EL (cell line): ENCODE measurements around the gene TNNT2.
A peak's percentile ranks its signal among the peaks of the same experiment; 100 is the strongest.

Experiments
- DNase-seq: peaks from one replicate; pipeline ENCODE4 v3.0.0-alpha.2; 2016

The TNNT2 gene

GRCh38 chr1:201330541-201330940 lies 46.9 kb downstream of the TNNT2 start:
- DNase-seq = no peak

GRCh38 chr1:201329801-201330200 lies 47.7 kb downstream of the TNNT2 start:
- DNase-seq = no peak

- peak; percentile 12 for DNase-seq
These were observed 48.2 kb downstream of the TNNT2 start for GRCh38 chr1:201329286-201329685.

- DNase-seq = no peak
These were observed 48.9 kb downstream of the TNNT2 start for GRCh38 chr1:201328576-201328975.

GRCh38 chr1:201327687-201328240 lies 49.7 kb downstream of the TNNT2 start:
- DNase-seq = no peak

GRCh38 chr1:201326710-201327109 lies 50.8 kb downstream of the TNNT2 start:
- no peak for DNase-seq

- DNase-seq = no peak
These were observed 51.8 kb downstream of the TNNT2 start for GRCh38 chr1:201325678-201326060.

- no peak for DNase-seq
These were observed 52.4 kb downstream of the TNNT2 start for GRCh38 chr1:201324821-201325677.

GRCh38 chr1:201324306-201324705 lies 53.2 kb downstream of the TNNT2 start:
- no peak for DNase-seq

GRCh38 chr1:201322653-201323510 lies 54.6 kb downstream of the TNNT2 start:
- no peak for DNase-seq

GRCh38 chr1:201321826-201322390 lies 55.6 kb downstream of the TNNT2 start:
- DNase-seq = no peak

GRCh38 chr1:201320168-201320788 lies 57.2 kb downstream of the TNNT2 start:
- DNase-seq = no peak

- DNase-seq = no peak
These were observed 57.8 kb downstream of the TNNT2 start for GRCh38 chr1:201319631-201320030.

GRCh38 chr1:201318504-201319340 lies 58.8 kb downstream of the TNNT2 start:
- no peak for DNase-seq

- no peak for DNase-seq
These were observed 59.9 kb downstream of the TNNT2 start for GRCh38 chr1:201317551-201317950.

GRCh38 chr1:201316556-201316955 lies 60.9 kb downstream of the TNNT2 start:
- DNase-seq = no peak

GRCh38 chr1:201313086-201313485 lies 64.4 kb downstream of the TNNT2 start:
- no peak for DNase-seq

- DNase-seq = no peak
These were observed 65.2 kb downstream of the TNNT2 start for GRCh38 chr1:201312298-201312697.

- DNase-seq = no peak
These were observed 66.0 kb downstream of the TNNT2 start for GRCh38 chr1:201311356-201312011.

- DNase-seq = peak; percentile 34
These were observed 66.5 kb downstream of the TNNT2 start for GRCh38 chr1:201310986-201311355.

- DNase-seq = no peak
These were observed 67.1 kb downstream of the TNNT2 start for GRCh38 chr1:201310251-201310985.
